B cell (primary cell): ENCODE measurements around the gene MED15.

ENCODE experiments used
- EZH2 ChIP-seq: IDR thresholded peaks from 2 replicates; pipeline ENCODE4 v1.6.1; 2012; ENCODE audit warnings: borderline replicate concordance, low read depth, mild to moderate bottlenecking, moderate library complexity, low read length; ENCODE audit not compliant: insufficient read depth, poor library complexity, severe bottlenecking
- TF ChIP-seq, protein P1 (sequence below): fragments of 200-600 bp; IDR thresholded peaks from one replicate; pipeline ENCODE4 v1.8.0; 2022; ENCODE audit warnings: antibody characterized with exemption, mild to moderate bottlenecking

DNA sequence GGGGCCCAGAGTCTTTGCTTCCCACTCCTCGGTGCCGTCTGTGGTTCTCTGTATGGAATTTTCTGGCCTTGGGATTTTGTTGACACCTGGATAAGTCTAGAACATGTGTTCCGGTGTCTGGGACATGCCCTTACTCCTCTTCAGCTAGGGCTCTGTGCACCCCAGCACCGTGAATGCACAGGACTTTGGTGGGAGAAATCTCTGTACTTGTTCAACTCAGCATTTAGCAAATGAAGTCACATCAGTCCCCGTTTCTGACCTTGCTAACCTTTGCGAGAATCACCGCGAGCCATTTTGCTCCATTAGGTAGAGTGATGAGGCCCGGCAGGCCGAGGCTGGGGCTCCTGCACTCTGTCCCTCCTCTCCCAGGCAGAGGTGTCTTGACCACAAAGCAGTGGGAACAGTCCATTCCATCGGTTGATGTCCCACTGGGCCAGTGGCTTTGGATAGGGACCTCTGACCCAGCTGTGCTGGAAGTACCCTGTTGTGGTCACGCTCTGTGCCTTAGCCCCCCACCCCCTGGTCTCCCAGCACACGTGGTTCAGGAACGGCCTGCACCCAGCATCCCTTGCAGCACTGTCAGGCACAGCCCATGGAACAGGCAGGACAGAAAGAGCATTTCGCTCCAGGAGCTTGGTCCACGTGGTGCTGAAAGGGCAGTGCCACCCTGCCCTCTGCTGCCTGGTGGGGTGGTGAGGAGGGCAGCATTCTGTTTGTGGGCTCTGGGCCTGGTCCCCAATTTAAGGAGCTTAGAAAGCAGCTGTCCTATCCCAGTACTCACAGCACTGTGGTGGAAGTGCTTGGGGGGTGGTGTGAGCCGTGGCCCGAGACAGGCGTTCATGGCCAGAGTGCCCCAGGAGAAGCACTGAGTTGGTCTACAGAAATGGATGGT lies 73.4 kb downstream of the MED15 start:
- no peak for TF ChIP-seq EZH2
- TF ChIP-seq, protein P1, sequence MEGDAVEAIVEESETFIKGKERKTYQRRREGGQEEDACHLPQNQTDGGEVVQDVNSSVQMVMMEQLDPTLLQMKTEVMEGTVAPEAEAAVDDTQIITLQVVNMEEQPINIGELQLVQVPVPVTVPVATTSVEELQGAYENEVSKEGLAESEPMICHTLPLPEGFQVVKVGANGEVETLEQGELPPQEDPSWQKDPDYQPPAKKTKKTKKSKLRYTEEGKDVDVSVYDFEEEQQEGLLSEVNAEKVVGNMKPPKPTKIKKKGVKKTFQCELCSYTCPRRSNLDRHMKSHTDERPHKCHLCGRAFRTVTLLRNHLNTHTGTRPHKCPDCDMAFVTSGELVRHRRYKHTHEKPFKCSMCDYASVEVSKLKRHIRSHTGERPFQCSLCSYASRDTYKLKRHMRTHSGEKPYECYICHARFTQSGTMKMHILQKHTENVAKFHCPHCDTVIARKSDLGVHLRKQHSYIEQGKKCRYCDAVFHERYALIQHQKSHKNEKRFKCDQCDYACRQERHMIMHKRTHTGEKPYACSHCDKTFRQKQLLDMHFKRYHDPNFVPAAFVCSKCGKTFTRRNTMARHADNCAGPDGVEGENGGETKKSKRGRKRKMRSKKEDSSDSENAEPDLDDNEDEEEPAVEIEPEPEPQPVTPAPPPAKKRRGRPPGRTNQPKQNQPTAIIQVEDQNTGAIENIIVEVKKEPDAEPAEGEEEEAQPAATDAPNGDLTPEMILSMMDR: no peak
